Endodermal cell (in vitro differentiated cells): ENCODE results near the gene OLIG3. TPM values are rescaled to one million over a fixed set of nuclear protein-coding genes. Genes with fewer than 3 reads are reported as not detected.

Experiments used
- DNase-seq: peaks from one replicate; pipeline ENCODE4 v3.0.0-alpha.2; 2017
- H3K27ac ChIP-seq: 2 replicates; pipeline ENCODE4 v1.5.1; 2013; ENCODE audit warnings: mild to moderate bottlenecking, low read depth, low read length, moderate library complexity
- H3K27me3 ChIP-seq: 2 replicates; pipeline ENCODE4 v1.6.1; 2013; ENCODE audit warnings: mild to moderate bottlenecking, low read length, moderate library complexity; ENCODE audit not compliant: insufficient read depth, control insufficient read depth, poor library complexity, severe bottlenecking
- H3K36me3 ChIP-seq: 2 replicates; pipeline ENCODE4 v1.7.0; 2013; ENCODE audit warnings: mild to moderate bottlenecking, low read length, moderate library complexity; ENCODE audit not compliant: control insufficient read depth, insufficient read depth
- H3K4me1 ChIP-seq: one replicate; pipeline ENCODE4 v1.7.0; 2013; ENCODE audit warnings: low read length; ENCODE audit not compliant: control insufficient read depth, insufficient read depth
- H3K4me3 ChIP-seq: 2 replicates; pipeline ENCODE4 v1.5.1; 2013; ENCODE audit warnings: mild to moderate bottlenecking, low read length, moderate library complexity
- H3K9ac ChIP-seq: 2 replicates; pipeline ENCODE4 v1.6.1; 2013; ENCODE audit warnings: mild to moderate bottlenecking, low read length, moderate library complexity; ENCODE audit not compliant: poor library complexity, severe bottlenecking; ENCODE audit errors: extremely low read depth
- H3K9me3 ChIP-seq: 2 replicates; pipeline ENCODE4 v1.6.1; 2013; ENCODE audit warnings: mild to moderate bottlenecking, low read length, moderate library complexity; ENCODE audit not compliant: control insufficient read depth
- H3K27ac Mint-ChIP-seq: 2 replicates; pipeline ENCODE4 v1.8.0; 2020; ENCODE audit warnings: mixed read lengths
- H3K27me3 Mint-ChIP-seq: 2 replicates; pipeline ENCODE4 v1.8.0; 2021; ENCODE audit warnings: mild to moderate bottlenecking, mixed read lengths; ENCODE audit not compliant: insufficient read depth
- H3K36me3 Mint-ChIP-seq: 2 replicates; pipeline ENCODE4 v1.8.0; 2020; ENCODE audit warnings: low read depth, mixed read lengths
- H3K4me1 Mint-ChIP-seq: 2 replicates; pipeline ENCODE4 v1.8.0; 2020; ENCODE audit warnings: mixed read lengths
- H3K4me3 Mint-ChIP-seq: 2 replicates; pipeline ENCODE4 v1.8.0; 2020; ENCODE audit warnings: mild to moderate bottlenecking, moderate library complexity, mixed read lengths
- H3K9me3 Mint-ChIP-seq: 2 replicates; pipeline ENCODE4 v1.8.0; 2020; ENCODE audit warnings: mild to moderate bottlenecking, mixed read lengths
- CTCF ChIP-seq: fragments of 200-600 bp; sonication (generic); conservative IDR thresholded peaks from 2 replicates; pipeline ENCODE4 v1.5.0; 2021; ENCODE audit warnings: antibody characterized with exemption, mild to moderate bottlenecking
- WGBS, 2 experiments: methylation state at CpG; one replicate each; pipeline versions ENCODE4 v1.1.5 to v1.1.7; 2013; ENCODE audit warnings: missing lambda C conversion rate in 2 of 2, mixed read lengths in 1 of 2; ENCODE audit not compliant: insufficient coverage in 1 of 2, insufficient read length in 1 of 2; 5-methylcytosine and 5-hydroxymethylcytosine counted together
- total RNA-seq, 2 donors: library from RNA; stranded (reverse); fragmentation: NEBNext Ultra II Directional in 1 of 2; extraction: Animal tissue kit (Norgen Biotek cat#: 25700) in 1 of 2; gene quantifications; 2 replicates in 1 of 2; 3 replicates in 1 of 2; pipeline ENCODE4 v1.2.1, GENCODE V29; 2021

OLIG3 gene
- total RNA-seq, 2 donors from 2014 or later: not detected

- Histone ChIP-seq H3K36me3 (no peaks in the 10 kb centered on the region), H3K27me3 (peaks cover 100% of the 10 kb centered on the region), H3K4me3 (peak overlapping the region; percentile 67), H3K27ac (no peak overlapping the region), H3K9ac (no peak overlapping the region), H3K4me1 (peaks cover 7% of the 10 kb centered on the region), H3K9me3 (no peaks in the 10 kb centered on the region)
- H3K4me3 Mint-ChIP-seq: peak overlapping the region; percentile 51
- no peaks in the 10 kb centered on the region for H3K36me3 Mint-ChIP-seq
- WGBS, 2 experiments: 1 to 2% methylated on average over 38 to 73 of the region's 73 CpGs
- H3K4me1 Mint-ChIP-seq: peaks cover 38% of the 10 kb centered on the region
- peaks cover 99% of the 10 kb centered on the region for H3K27me3 Mint-ChIP-seq
- DNase-seq: peak; percentile 79
- H3K27ac Mint-ChIP-seq: no peak overlapping the region
- no peak for TF ChIP-seq CTCF
- no peaks in the 10 kb centered on the region for H3K9me3 Mint-ChIP-seq
Measured at GRCh38 chr6:137488150-137489045, 5.8 kb downstream of the OLIG3 start.

DNA sequence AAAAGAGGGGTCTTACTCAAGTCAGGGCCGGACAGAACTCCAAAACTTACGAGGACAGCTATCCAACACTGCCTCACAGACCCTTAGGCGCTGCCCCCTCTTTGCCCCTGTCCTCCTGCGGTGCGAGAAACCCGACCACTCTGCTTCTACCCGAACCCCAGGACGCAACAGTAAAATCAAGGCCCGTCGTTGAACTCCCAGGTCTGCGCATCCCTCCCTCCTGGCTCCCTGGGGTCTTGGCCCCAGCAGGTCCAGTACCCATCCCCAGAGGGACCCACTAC lies 6.4 kb downstream of the OLIG3 start:
- H3K4me1 Mint-ChIP-seq: peaks cover 34% of the 10 kb centered on the region

DNA sequence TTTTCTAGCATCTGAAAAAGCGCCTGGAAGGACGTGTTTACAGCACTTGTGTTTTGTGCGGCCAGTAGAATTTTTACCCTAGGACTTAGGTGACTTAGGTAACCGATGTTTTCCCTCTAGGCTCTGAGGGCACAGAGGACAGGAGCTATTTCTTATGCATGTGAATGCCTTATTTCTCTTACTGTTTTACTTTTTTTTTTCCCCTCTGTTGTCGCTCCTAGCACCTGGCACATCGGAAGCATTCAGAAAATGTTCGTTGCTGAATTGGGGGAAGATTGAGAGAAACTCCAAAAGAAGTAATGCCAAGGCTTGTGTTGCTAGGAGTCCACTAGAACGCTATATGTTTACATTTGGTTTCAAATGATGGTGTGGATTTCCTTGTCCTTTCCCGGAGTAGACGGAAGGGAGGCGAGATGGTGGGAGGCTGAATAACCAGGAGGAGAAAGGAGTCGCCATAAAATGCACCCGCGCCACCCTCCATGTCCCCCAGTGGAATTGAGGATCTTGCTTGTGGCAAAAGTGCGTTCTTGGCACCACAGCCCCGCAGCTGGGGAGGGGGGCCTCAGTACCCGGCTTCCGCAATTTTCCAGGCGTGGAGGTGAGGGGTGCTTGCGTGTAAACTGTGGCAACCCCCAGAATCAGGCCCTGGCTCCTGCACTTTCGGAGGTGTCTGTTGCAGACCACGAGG lies 6.9 kb downstream of the OLIG3 start:
- no peak for TF ChIP-seq CTCF
- H3K27ac Mint-ChIP-seq: no peak overlapping the region
- no peaks in the 10 kb centered on the region for H3K9me3 Mint-ChIP-seq
- H3K36me3 Mint-ChIP-seq: no peaks in the 10 kb centered on the region
- H3K9ac ChIP-seq: no peak overlapping the region
- no peak overlapping the region for H3K4me3 ChIP-seq
- no peaks in the 10 kb centered on the region for H3K36me3 ChIP-seq
- WGBS, 2 experiments: 5 to 9% methylated on average over 9 to 22 of the region's 22 CpGs
- peaks cover 98% of the 10 kb centered on the region for H3K27me3 ChIP-seq
- H3K27ac ChIP-seq: no peak overlapping the region
- peaks cover 30% of the 10 kb centered on the region for H3K4me1 Mint-ChIP-seq
- H3K27me3 Mint-ChIP-seq: peaks cover 99% of the 10 kb centered on the region
- peaks cover 4% of the 10 kb centered on the region for H3K4me1 ChIP-seq
- H3K4me3 Mint-ChIP-seq: peak overlapping the region; percentile 51
- peak; percentile 60 for DNase-seq
- no peaks in the 10 kb centered on the region for H3K9me3 ChIP-seq

More for the DNA sequence above, 6.4 kb downstream of the OLIG3 start:
- WGBS, 2 experiments: 6 to 40% methylated on average over 2 to 11 of the region's 11 CpGs
- no peak overlapping the region for H3K27ac Mint-ChIP-seq
- TF ChIP-seq CTCF: no peak
- peak overlapping the region; percentile 51 for H3K4me3 Mint-ChIP-seq
- peak overlapping the region; percentile 67 for H3K4me3 ChIP-seq
- no peak overlapping the region for H3K27ac ChIP-seq
- H3K4me1 ChIP-seq: peaks cover 5% of the 10 kb centered on the region
- H3K9ac ChIP-seq: no peak overlapping the region
- no peaks in the 10 kb centered on the region for H3K36me3 ChIP-seq
- no peaks in the 10 kb centered on the region for H3K9me3 Mint-ChIP-seq
- H3K27me3 ChIP-seq: peaks cover 100% of the 10 kb centered on the region
- no peaks in the 10 kb centered on the region for H3K9me3 ChIP-seq
- peaks cover 99% of the 10 kb centered on the region for H3K27me3 Mint-ChIP-seq
- no peak for DNase-seq
- no peaks in the 10 kb centered on the region for H3K36me3 Mint-ChIP-seq
